ENCODE data around the gene TNFRSF14.

Gene TNFRSF14

GRCh38 chr1:2585318-2586092 lies 29.3 kb downstream of the TNFRSF14 start:
- peaks cover 43% of the 10 kb centered on the region for H3K4me1 Mint-ChIP-seq
- H3K9me3 Mint-ChIP-seq, result no peaks in the 10 kb centered on the region
- peak overlapping the region; percentile 81 for H3K4me3 Mint-ChIP-seq
- H3K27me3 Mint-ChIP-seq, result no peaks in the 10 kb centered on the region
- H3K27ac Mint-ChIP-seq, result peak overlapping the region; percentile 95
- H3K36me3 Mint-ChIP-seq, result peaks cover 13% of the 10 kb centered on the region
- DNase-seq, result peak; percentile 82
- CTCF ChIA-PET, result interaction anchor here (0.6 to 5.6 kb wide), 9 partner anchors 21 to 202 kb away, joined by 3 to 40 read pairs (median 5); partner anchors contain the start of gene TNFRSF14

GRCh38 chr1:2586154-2587070 lies 30.2 kb downstream of the TNFRSF14 start, which contains the start of gene PRXL2B:
TSS of gene PRXL2B (plus strand) at chr1:2586777. CDS start at chr1:2586886, 109 bp downstream.
- CTCF ChIA-PET, result interaction anchor here (1.2 to 5.6 kb wide), 6 partner anchors 25 to 201 kb away, joined by 3 to 40 read pairs (median 10); partner anchors contain the start of gene TNFRSF14
- Mint-ChIP-seq H3K27me3 (no peaks in the 10 kb centered on the region), H3K27ac (peak within 1 kb of the TSS; percentile 95)

GRCh38 chr1:2587071-2587859 lies 31.1 kb downstream of the TNFRSF14 start:
- no peaks in the 10 kb centered on the region for H3K27me3 Mint-ChIP-seq
- H3K27ac Mint-ChIP-seq, result peak overlapping the region; percentile 67
- DNase-seq, result peak; percentile 58

More at GRCh38 chr1:2586154-2587070, 30.2 kb downstream of the TNFRSF14 start, which contains the start of gene PRXL2B:
- Mint-ChIP-seq H3K9me3 (no peaks in the 10 kb centered on the region), H3K4me1 (peaks cover 36% of the 10 kb centered on the region), H3K4me3 (peak within 1 kb of the TSS; percentile 81), H3K36me3 (peaks cover 13% of the 10 kb centered on the region)
- peak; percentile 100 for DNase-seq

GRCh38 chr1:2587860-2588571 lies 31.8 kb downstream of the TNFRSF14 start:
- DNase-seq, result no peak
- CTCF ChIA-PET, result interaction anchor here (0.7 to 5.6 kb wide), 4 partner anchors 26 to 172 kb away, joined by 3 to 40 read pairs (median 6); partner anchors contain the start of gene TNFRSF14
- H3K27ac Mint-ChIP-seq, result peak overlapping the region; percentile 76
- H3K27me3 Mint-ChIP-seq, result no peaks in the 10 kb centered on the region
- H3K36me3 Mint-ChIP-seq, result peaks cover 13% of the 10 kb centered on the region
- peaks cover 36% of the 10 kb centered on the region for H3K4me1 Mint-ChIP-seq
- no peaks in the 10 kb centered on the region for H3K9me3 Mint-ChIP-seq
- H3K4me3 Mint-ChIP-seq, result peak overlapping the region; percentile 81

More at GRCh38 chr1:2587071-2587859, 31.1 kb downstream of the TNFRSF14 start:
- Mint-ChIP-seq H3K4me3 (peak overlapping the region; percentile 81), H3K36me3 (peaks cover 13% of the 10 kb centered on the region), H3K4me1 (peaks cover 34% of the 10 kb centered on the region), H3K9me3 (no peaks in the 10 kb centered on the region)
- CTCF ChIA-PET, result interaction anchor here (1.4 to 5.6 kb wide), 3 partner anchors 25 to 171 kb away, joined by 6 to 40 read pairs (median 6); partner anchors contain the start of gene TNFRSF14

GRCh38 chr1:2588661-2589430 lies 32.7 kb downstream of the TNFRSF14 start:
- no peaks in the 10 kb centered on the region for H3K9me3 Mint-ChIP-seq
- no peaks in the 10 kb centered on the region for H3K27me3 Mint-ChIP-seq
- no peak for DNase-seq
- peaks cover 13% of the 10 kb centered on the region for H3K36me3 Mint-ChIP-seq
- peak overlapping the region; percentile 41 for H3K4me3 Mint-ChIP-seq
- CTCF ChIA-PET, result interaction anchor here (1.8 kb wide), 1 partner anchor 27 kb away, joined by 6 read pairs; no protein-coding TSS in a partner anchor
- no peak overlapping the region for H3K27ac Mint-ChIP-seq
- peaks cover 29% of the 10 kb centered on the region for H3K4me1 Mint-ChIP-seq

- Mint-ChIP-seq H3K9me3 (no peaks in the 10 kb centered on the region), H3K4me3 (no peak overlapping the region)
- CTCF ChIA-PET, result no interaction called here
Measured at GRCh38 chr1:2589431-2590232, 33.5 kb downstream of the TNFRSF14 start.

GRCh38 chr1:2590233-2591141 lies 34.3 kb downstream of the TNFRSF14 start:
- no peaks in the 10 kb centered on the region for H3K9me3 Mint-ChIP-seq
- CTCF ChIA-PET, result no interaction called here
- peak; percentile 10 for DNase-seq
- peaks cover 14% of the 10 kb centered on the region for H3K4me1 Mint-ChIP-seq
- H3K27ac Mint-ChIP-seq, result no peak overlapping the region
- peaks cover 4% of the 10 kb centered on the region for H3K36me3 Mint-ChIP-seq
- H3K27me3 Mint-ChIP-seq, result peaks cover 3% of the 10 kb centered on the region
- no peak overlapping the region for H3K4me3 Mint-ChIP-seq

More at GRCh38 chr1:2589431-2590232, 33.5 kb downstream of the TNFRSF14 start:
- H3K4me1 Mint-ChIP-seq, result peaks cover 22% of the 10 kb centered on the region
- H3K27me3 Mint-ChIP-seq, result peaks cover 3% of the 10 kb centered on the region
- no peak for DNase-seq
- no peak overlapping the region for H3K27ac Mint-ChIP-seq
- peaks cover 7% of the 10 kb centered on the region for H3K36me3 Mint-ChIP-seq

- peak; percentile 16 for DNase-seq
- Mint-ChIP-seq H3K9me3 (no peaks in the 10 kb centered on the region), H3K27me3 (peaks cover 3% of the 10 kb centered on the region), H3K4me1 (peaks cover 13% of the 10 kb centered on the region), H3K4me3 (no peak overlapping the region), H3K27ac (no peak overlapping the region), H3K36me3 (peaks cover 4% of the 10 kb centered on the region)
- CTCF ChIA-PET, result no interaction called here
Measured at GRCh38 chr1:2591233-2591580, 35.0 kb downstream of the TNFRSF14 start.

GRCh38 chr1:2591581-2592261 lies 35.5 kb downstream of the TNFRSF14 start:
- peak overlapping the region; percentile 28 for H3K4me3 Mint-ChIP-seq
- CTCF ChIA-PET, result no interaction called here
- peaks cover 4% of the 10 kb centered on the region for H3K36me3 Mint-ChIP-seq
- no peaks in the 10 kb centered on the region for H3K9me3 Mint-ChIP-seq
- DNase-seq, result peak; percentile 12
- H3K27me3 Mint-ChIP-seq, result peaks cover 3% of the 10 kb centered on the region
- H3K4me1 Mint-ChIP-seq, result peaks cover 13% of the 10 kb centered on the region
- H3K27ac Mint-ChIP-seq, result no peak overlapping the region

- H3K27me3 Mint-ChIP-seq, result peaks cover 9% of the 10 kb centered on the region
Measured at GRCh38 chr1:2592672-2593071, 36.5 kb downstream of the TNFRSF14 start.

More at GRCh38 chr1:2592672-2593071, 36.5 kb downstream of the TNFRSF14 start:
- Mint-ChIP-seq H3K4me3 (peak overlapping the region; percentile 67), H3K4me1 (peaks cover 10% of the 10 kb centered on the region), H3K9me3 (no peaks in the 10 kb centered on the region), H3K36me3 (peaks cover 4% of the 10 kb centered on the region), H3K27ac (peak overlapping the region; percentile 73)
- DNase-seq, result peak; percentile 45
- CTCF ChIA-PET, result no interaction called here
